Type B pancreatic cell (in vitro differentiated cells): Measurements from ENCODE around the gene PIK3R4. TPM values are rescaled to one million over a fixed set of nuclear protein-coding genes. Genes with fewer than 3 reads are reported as not detected.

Experiments
- DNase-seq: peaks from one replicate; pipeline ENCODE4 v3.0.0; 2021; ENCODE audit warnings: mixed read lengths; ENCODE audit not compliant: unreplicated experiment; ENCODE audit errors: extremely low spot score
- H3K27ac Mint-ChIP-seq: 2 replicates; pipeline ENCODE4 v1.8.0; 2021; ENCODE audit warnings: mild to moderate bottlenecking, mixed read lengths
- H3K27me3 Mint-ChIP-seq: 2 replicates; pipeline ENCODE4 v1.8.0; 2021; ENCODE audit warnings: mixed read lengths
- H3K36me3 Mint-ChIP-seq: 2 replicates; pipeline ENCODE4 v1.8.0; 2021; ENCODE audit warnings: mixed read lengths
- H3K4me1 Mint-ChIP-seq: one replicate; pipeline ENCODE4 v1.8.0; 2021; ENCODE audit warnings: mixed read lengths; ENCODE audit not compliant: unreplicated experiment
- H3K4me3 Mint-ChIP-seq: 2 replicates; pipeline ENCODE4 v1.8.0; 2021; ENCODE audit warnings: mild to moderate bottlenecking, mixed read lengths
- H3K9me3 Mint-ChIP-seq: 2 replicates; pipeline ENCODE4 v1.8.0; 2021; ENCODE audit warnings: mixed read lengths
- total RNA-seq: library from RNA; stranded (reverse); gene quantifications from 2 replicates; pipeline ENCODE4 v1.2.1, GENCODE V29; 2021; ENCODE audit warnings: low replicate concordance
- TF ChIP-seq, protein P1 (sequence below): fragments of 200-600 bp; sonication (generic); conservative IDR thresholded peaks from 2 replicates; pipeline ENCODE4 v1.5.0; 2021; ENCODE audit warnings: antibody characterized with exemption, mild to moderate bottlenecking

The PIK3R4 gene
- total RNA-seq, 1 donor from 2014 or later = 26.0 TPM

- Mint-ChIP-seq H3K4me1 (peaks cover 7% of the 10 kb centered on the region), H3K27me3 (peaks cover 19% of the 10 kb centered on the region), H3K9me3 (no peaks in the 10 kb centered on the region), H3K36me3 (no peaks in the 10 kb centered on the region), H3K4me3 (no peak overlapping the region), H3K27ac (no peak overlapping the region)
- DNase-seq = no peak
- TF ChIP-seq, protein P1, sequence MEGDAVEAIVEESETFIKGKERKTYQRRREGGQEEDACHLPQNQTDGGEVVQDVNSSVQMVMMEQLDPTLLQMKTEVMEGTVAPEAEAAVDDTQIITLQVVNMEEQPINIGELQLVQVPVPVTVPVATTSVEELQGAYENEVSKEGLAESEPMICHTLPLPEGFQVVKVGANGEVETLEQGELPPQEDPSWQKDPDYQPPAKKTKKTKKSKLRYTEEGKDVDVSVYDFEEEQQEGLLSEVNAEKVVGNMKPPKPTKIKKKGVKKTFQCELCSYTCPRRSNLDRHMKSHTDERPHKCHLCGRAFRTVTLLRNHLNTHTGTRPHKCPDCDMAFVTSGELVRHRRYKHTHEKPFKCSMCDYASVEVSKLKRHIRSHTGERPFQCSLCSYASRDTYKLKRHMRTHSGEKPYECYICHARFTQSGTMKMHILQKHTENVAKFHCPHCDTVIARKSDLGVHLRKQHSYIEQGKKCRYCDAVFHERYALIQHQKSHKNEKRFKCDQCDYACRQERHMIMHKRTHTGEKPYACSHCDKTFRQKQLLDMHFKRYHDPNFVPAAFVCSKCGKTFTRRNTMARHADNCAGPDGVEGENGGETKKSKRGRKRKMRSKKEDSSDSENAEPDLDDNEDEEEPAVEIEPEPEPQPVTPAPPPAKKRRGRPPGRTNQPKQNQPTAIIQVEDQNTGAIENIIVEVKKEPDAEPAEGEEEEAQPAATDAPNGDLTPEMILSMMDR = no peak
These were observed 11.1 kb upstream of the PIK3R4 start for GRCh38 chr3:130757611-130758150.

GRCh38 chr3:130755666-130756065 is 9.0 kb upstream of the PIK3R4 start:
- Mint-ChIP-seq H3K9me3 (no peaks in the 10 kb centered on the region), H3K36me3 (no peaks in the 10 kb centered on the region), H3K4me3 (no peak overlapping the region), H3K27me3 (peaks cover 4% of the 10 kb centered on the region), H3K27ac (peak overlapping the region; percentile 48), H3K4me1 (peaks cover 7% of the 10 kb centered on the region)
- DNase-seq = no peak
- TF ChIP-seq, protein P1 = no peak

- Mint-ChIP-seq H3K9me3 (no peaks in the 10 kb centered on the region), H3K4me3 (no peak overlapping the region), H3K27me3 (peaks cover 3% of the 10 kb centered on the region), H3K36me3 (no peaks in the 10 kb centered on the region), H3K27ac (no peak overlapping the region), H3K4me1 (peaks cover 10% of the 10 kb centered on the region)
- no peak for DNase-seq
- TF ChIP-seq, protein P1 = no peak
These were observed 2.4 kb upstream of the PIK3R4 start for GRCh38 chr3:130748981-130749380.

DNA sequence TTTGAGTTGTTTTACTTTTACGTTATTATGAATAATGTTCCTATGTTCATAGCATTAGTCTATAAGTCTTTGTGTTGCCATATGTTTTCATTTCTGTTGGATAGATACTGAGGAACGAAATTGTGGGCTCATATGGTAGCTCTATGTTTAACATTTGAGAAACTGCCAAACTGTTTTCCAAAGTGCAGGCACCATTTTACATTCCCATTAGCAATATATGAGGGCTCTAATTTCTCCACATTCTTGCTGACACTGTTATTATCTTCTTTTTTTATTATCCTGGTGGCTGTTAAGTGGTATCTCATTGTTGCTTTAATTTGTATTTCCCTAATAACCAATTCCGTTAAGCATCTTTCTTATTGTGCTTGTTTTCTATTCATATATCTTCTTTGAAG is 1.8 kb upstream of the PIK3R4 start:
- Mint-ChIP-seq H3K4me1 (peaks cover 15% of the 10 kb centered on the region), H3K4me3 (peak overlapping the region; percentile 90), H3K27me3 (peaks cover 3% of the 10 kb centered on the region), H3K9me3 (no peaks in the 10 kb centered on the region), H3K36me3 (peaks cover 4% of the 10 kb centered on the region), H3K27ac (no peak overlapping the region)
- TF ChIP-seq, protein P1 = peak; percentile 43
- DNase-seq = no peak

DNA sequence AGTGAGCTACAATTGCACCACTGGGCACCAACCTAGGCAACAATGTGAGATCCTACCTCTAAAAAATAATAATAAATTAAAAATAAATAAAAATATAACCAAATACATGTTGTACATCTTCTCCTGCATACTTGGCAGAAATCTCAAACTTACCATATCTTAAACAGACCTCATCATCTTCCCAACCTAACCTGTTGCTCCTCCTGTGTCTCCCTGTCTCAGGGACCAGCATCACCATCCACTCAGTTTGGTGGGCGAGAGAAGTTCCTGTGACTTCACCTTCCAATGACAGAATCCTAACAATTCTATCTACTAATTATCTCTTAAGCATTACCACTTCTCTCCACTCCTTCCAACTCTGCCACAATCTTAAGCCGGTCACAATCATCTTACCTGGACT is 3.3 kb downstream of the PIK3R4 start:
- peak overlapping the region; percentile 6 for H3K27ac Mint-ChIP-seq

More for the DNA sequence above, 3.3 kb downstream of the PIK3R4 start:
- peak overlapping the region; percentile 45 for H3K4me3 Mint-ChIP-seq
- peaks cover 3% of the 10 kb centered on the region for H3K27me3 Mint-ChIP-seq
- TF ChIP-seq, protein P1 = no peak
- DNase-seq = no peak
- no peaks in the 10 kb centered on the region for H3K9me3 Mint-ChIP-seq
- peaks cover 26% of the 10 kb centered on the region for H3K36me3 Mint-ChIP-seq
- peaks cover 31% of the 10 kb centered on the region for H3K4me1 Mint-ChIP-seq
